Esophagus squamous epithelium (tissue), 5 donors: ENCODE measurements around the gene DOK6. TPM values are rescaled to one million over a fixed set of nuclear protein-coding genes. Genes with fewer than 3 reads are reported as not detected.

Experiments
- DNase-seq: peaks from one replicate; lab custom pipeline; 2025; lab: John Stamatoyannopoulos, UW
- H3K27ac ChIP-seq, 4 donors: fragments of 200-600 bp; sonication (generic); one replicate each; pipeline ENCODE4 v1.5.1; 2016 to 2019; ENCODE audit warnings: mild to moderate bottlenecking in 1 of 4
- H3K27me3 ChIP-seq, 4 donors: fragments of 200-600 bp; sonication (generic); 1 replicate in 3 of 4; 2 replicates in 1 of 4; pipeline versions ENCODE4 v1.5.1 to v1.6.0; 2017 to 2021; ENCODE audit warnings: antibody characterized with exemption in 1 of 4
- H3K36me3 ChIP-seq, 3 donors: fragments of 200-600 bp; sonication (generic); one replicate each; pipeline ENCODE4 v1.5.1; 2016 to 2019
- H3K4me1 ChIP-seq, 3 donors: fragments of 200-600 bp; sonication (generic); one replicate each; pipeline ENCODE4 v1.5.1; 2017 to 2019
- H3K4me3 ChIP-seq, 4 donors: fragments of 200-600 bp; sonication (generic); 1 replicate in 3 of 4; 2 replicates in 1 of 4; pipeline ENCODE4 v1.5.1; 2016 to 2019; ENCODE audit warnings: mild to moderate bottlenecking in 2 of 4, moderate library complexity in 1 of 4
- H3K9me3 ChIP-seq, 3 donors: fragments of 200-600 bp; sonication (generic); one replicate each; pipeline ENCODE4 v1.5.1; 2016 to 2019
- CTCF ChIP-seq, 6 experiments: fragments of 450-650 bp in 4 of 6; fragments of 200-600 bp in 2 of 6; sonication (generic) in 2 of 6; IDR thresholded peaks; one replicate each; pipeline ENCODE4 v1.5.1; 2016 to 2019; ENCODE audit warnings: antibody characterized with exemption in 6 of 6, mild to moderate bottlenecking in 4 of 6, moderate library complexity in 4 of 6
- POLR2A ChIP-seq, 4 donors: fragments of 450-650 bp; IDR thresholded peaks; one replicate each; pipeline ENCODE4 v1.6.1; 2017; ENCODE audit warnings: antibody characterized with exemption in 4 of 4, mild to moderate bottlenecking in 4 of 4, moderate library complexity in 3 of 4
- WGBS, 2 donors: methylation state at CpG; one replicate each; pipeline ENCODE4 v1.1.5; 2018; 5-methylcytosine and 5-hydroxymethylcytosine counted together
- intact Hi-C: fragments of 100-400 bp; cut with DNase I; formaldehyde crosslinking; loops from one replicate; pipeline ENCODE4 v1.15.0; 2022
- total RNA-seq, 4 donors: library from RNA; depleted of rRNA; stranded (reverse); fragments of >200 nt; gene quantifications; one replicate each; pipeline ENCODE4 v1.1.0, GENCODE V29; 2016
- donor health status: DM: yes; HTN: yes; CAD: no.

DOK6 gene
- total RNA-seq, 4 donors from 2014 or later, result 0.57 to 0.88 TPM; not detected in 2

GRCh38 chr18:69664399-69664798 lies 263.7 kb downstream of the DOK6 start:
- H3K27ac ChIP-seq, result no peak overlapping the region
- intact Hi-C loops, result no loop called here
- H3K4me3 ChIP-seq, result no peak overlapping the region
- no peaks in the 10 kb centered on the region for H3K9me3 ChIP-seq
- WGBS, 2 donors, result 36 to 60% methylated on average over 3 of the region's 3 CpGs
- H3K27me3 ChIP-seq, result no peaks in the 10 kb centered on the region
- H3K36me3 ChIP-seq, result no peaks in the 10 kb centered on the region
- TF ChIP-seq CTCF (IDR thresholded peaks at IDR 0.05), result no peak
- TF ChIP-seq POLR2A (IDR thresholded peaks at IDR 0.05), result no peak
- H3K4me1 ChIP-seq, result no peaks in the 10 kb centered on the region
- no peak for DNase-seq

- Histone ChIP-seq H3K4me3 (no peak overlapping the region), H3K4me1 (no peaks in the 10 kb centered on the region), H3K27me3 (no peaks in the 10 kb centered on the region), H3K9me3 (peaks cover 0 to 3% (median 0%) of the 10 kb centered on the region in 3 donors), H3K36me3 (no peaks in the 10 kb centered on the region), H3K27ac (no peak overlapping the region)
- intact Hi-C loops, result no loop called here
- DNase-seq, result no peak
- TF ChIP-seq CTCF (IDR thresholded peaks at IDR 0.05), result no peak
- TF ChIP-seq POLR2A (IDR thresholded peaks at IDR 0.05), result no peak
- WGBS, 2 donors, result 55 to 61% methylated on average over 2 of the region's 2 CpGs
These were observed 273.7 kb downstream of the DOK6 start for GRCh38 chr18:69674292-69674877.

DNA sequence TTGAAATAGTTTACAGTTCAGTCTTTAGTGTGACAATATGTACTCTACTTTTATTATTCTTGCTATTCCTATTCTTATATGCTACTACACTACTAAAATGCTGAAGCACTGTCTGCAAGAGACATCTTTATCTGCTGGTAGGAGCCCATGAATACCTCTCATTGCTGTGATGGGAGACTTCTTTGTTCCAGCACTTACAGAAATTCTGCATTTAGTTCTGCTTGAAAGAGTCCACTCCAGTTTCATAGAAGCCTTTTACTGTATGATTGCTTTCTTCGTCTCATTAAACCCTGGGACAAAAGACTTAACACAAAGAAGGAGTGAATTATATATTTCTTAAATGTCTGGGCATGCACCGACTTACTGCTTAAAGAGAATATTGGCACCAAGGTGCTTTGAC lies 274.3 kb downstream of the DOK6 start:
- 50 to 51% methylated on average over 2 of the region's 2 CpGs for WGBS, 2 donors

DNA sequence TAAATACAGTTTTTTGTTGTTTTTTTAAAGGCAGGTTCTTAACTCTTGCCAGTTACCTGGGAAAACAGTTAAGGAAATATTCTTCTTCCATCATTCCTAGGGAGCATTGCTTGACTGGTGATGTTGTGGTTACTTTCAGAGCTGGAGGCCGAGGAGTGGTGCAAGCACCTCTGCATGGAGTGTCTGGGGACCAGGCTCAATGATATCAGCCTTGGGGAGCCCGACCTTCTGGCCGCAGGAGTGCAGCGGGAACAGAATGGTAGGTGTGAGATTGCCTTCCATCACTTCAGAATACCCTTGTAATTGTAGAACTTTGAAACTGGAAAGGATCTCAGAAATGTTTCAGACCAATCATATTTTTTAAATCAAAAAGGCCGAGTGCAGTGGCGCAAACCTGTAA lies 276.9 kb downstream of the DOK6 start:
- no peak for TF ChIP-seq POLR2A (IDR thresholded peaks at IDR 0.05)
- TF ChIP-seq CTCF (IDR thresholded peaks at IDR 0.05), result no peak
- peaks cover 0 to 3% (median 0%) of the 10 kb centered on the region in 3 donors for H3K9me3 ChIP-seq
- WGBS, 2 donors, result 72 to 74% methylated on average over 6 of the region's 6 CpGs
- H3K4me1 ChIP-seq, result no peaks in the 10 kb centered on the region
- no peak for DNase-seq
- H3K4me3 ChIP-seq, result no peak overlapping the region
- H3K36me3 ChIP-seq, result no peaks in the 10 kb centered on the region
- H3K27ac ChIP-seq, result no peak overlapping the region
- no peaks in the 10 kb centered on the region for H3K27me3 ChIP-seq
- intact Hi-C loops, result no loop called here

More for the DNA sequence above, 274.3 kb downstream of the DOK6 start:
- TF ChIP-seq POLR2A (IDR thresholded peaks at IDR 0.05) (no peak), CTCF (IDR thresholded peaks at IDR 0.05) (no peak)
- DNase-seq, result no peak
- H3K4me1 ChIP-seq, result no peaks in the 10 kb centered on the region
- no peaks in the 10 kb centered on the region for H3K36me3 ChIP-seq
- H3K27me3 ChIP-seq, result no peaks in the 10 kb centered on the region
- no peak overlapping the region for H3K4me3 ChIP-seq
- intact Hi-C loops, result no loop called here
- peaks cover 0 to 3% (median 0%) of the 10 kb centered on the region in 3 donors for H3K9me3 ChIP-seq
- no peak overlapping the region for H3K27ac ChIP-seq

GRCh38 chr18:69680123-69680522 lies 279.4 kb downstream of the DOK6 start:
- no peaks in the 10 kb centered on the region for H3K4me1 ChIP-seq
- intact Hi-C loops, result no loop called here
- no peaks in the 10 kb centered on the region for H3K36me3 ChIP-seq
- no peaks in the 10 kb centered on the region for H3K27me3 ChIP-seq
- 62 to 63% methylated on average over 4 of the region's 4 CpGs for WGBS, 2 donors
- DNase-seq, result no peak
- no peak for TF ChIP-seq POLR2A (IDR thresholded peaks at IDR 0.05)
- TF ChIP-seq CTCF (IDR thresholded peaks at IDR 0.05), result no peak
- peaks cover 0 to 3% (median 0%) of the 10 kb centered on the region in 3 donors for H3K9me3 ChIP-seq
- no peak overlapping the region for H3K27ac ChIP-seq
- H3K4me3 ChIP-seq, result no peak overlapping the region
